Mesenchymal stem cell (in vitro differentiated cells and primary cell): ENCODE data around the gene OR6M1. TPM values are rescaled to one million over a fixed set of nuclear protein-coding genes. Genes with fewer than 3 reads are reported as not detected.

Experiments
- DNase-seq: peaks from one replicate; pipeline ENCODE4 v3.0.0-alpha.2; 2013
- H2AFZ ChIP-seq: one replicate; pipeline ENCODE4 v1.6.1; 2013; ENCODE audit warnings: low read depth, mild to moderate bottlenecking, control low read depth, inconsistent platforms, low read length, moderate library complexity
- H2AK5ac ChIP-seq: 2 replicates; pipeline ENCODE4 v1.6.1; 2013; ENCODE audit warnings: low read length, moderate library complexity, mild to moderate bottlenecking, inconsistent platforms; ENCODE audit not compliant: severe bottlenecking
- H2BK120ac ChIP-seq: one replicate; pipeline ENCODE4 v1.6.1; 2013; ENCODE audit warnings: low read depth, mild to moderate bottlenecking, inconsistent platforms, low read length, moderate library complexity
- H2BK12ac ChIP-seq, 2 experiments: one replicate each; pipeline ENCODE4 v1.6.1; 2013; ENCODE audit warnings: inconsistent platforms in 2 of 2, low read length in 2 of 2, mild to moderate bottlenecking in 2 of 2, moderate library complexity in 2 of 2, control low read depth in 1 of 2
- H2BK15ac ChIP-seq: one replicate; pipeline ENCODE4 v1.6.1; 2013; ENCODE audit warnings: mild to moderate bottlenecking, low read depth, inconsistent platforms; ENCODE audit not compliant: poor library complexity, severe bottlenecking
- H2BK5ac ChIP-seq: 2 replicates; pipeline ENCODE4 v1.6.1; 2013; ENCODE audit warnings: low read depth, mild to moderate bottlenecking, low read length, control low read depth, inconsistent platforms; ENCODE audit not compliant: poor library complexity, severe bottlenecking
- H3K14ac ChIP-seq, 2 experiments: one replicate each; pipeline ENCODE4 v1.6.1; 2013; ENCODE audit warnings: inconsistent platforms in 2 of 2, low read length in 2 of 2, control low read depth in 1 of 2, mild to moderate bottlenecking in 1 of 2, moderate library complexity in 1 of 2
- H3K18ac ChIP-seq, 2 experiments: one replicate each; pipeline ENCODE4 v1.6.1; 2013; ENCODE audit warnings: inconsistent platforms in 2 of 2, low read length in 2 of 2, control low read depth in 1 of 2, low read depth in 1 of 2, mild to moderate bottlenecking in 1 of 2
- H3K23ac ChIP-seq, 2 experiments: one replicate each; pipeline ENCODE4 v1.6.1; 2013; ENCODE audit warnings: inconsistent platforms in 2 of 2, low read length in 2 of 2, mild to moderate bottlenecking in 2 of 2, moderate library complexity in 2 of 2, control low read depth in 1 of 2
- H3K27ac ChIP-seq: 2 replicates; pipeline ENCODE4 v1.5.1; 2013; ENCODE audit warnings: mild to moderate bottlenecking, moderate library complexity, low read length, control low read depth, inconsistent platforms; ENCODE audit not compliant: poor library complexity, severe bottlenecking
- H3K27me3 ChIP-seq, 2 experiments: 2 replicates each; pipeline versions ENCODE4 v1.6.1 to v1.7.0; 2013; ENCODE audit warnings: low read length in 2 of 2, mild to moderate bottlenecking in 2 of 2, moderate library complexity in 2 of 2, control low read depth in 1 of 2, inconsistent platforms in 1 of 2; ENCODE audit not compliant: control insufficient read depth in 1 of 2, insufficient read depth in 1 of 2
- H3K36me3 ChIP-seq, 2 experiments: 2 replicates each; pipeline versions ENCODE4 v1.6.1 to v1.7.0; 2013; ENCODE audit warnings: low read length in 2 of 2, control low read depth in 1 of 2, inconsistent platforms in 1 of 2, low read depth in 1 of 2, mild to moderate bottlenecking in 1 of 2; ENCODE audit not compliant: insufficient read depth in 2 of 2, control insufficient read depth in 1 of 2
- H3K4ac ChIP-seq, 2 experiments: one replicate each; pipeline ENCODE4 v1.6.1; 2013; ENCODE audit warnings: inconsistent platforms in 2 of 2, low read length in 2 of 2, mild to moderate bottlenecking in 2 of 2, moderate library complexity in 2 of 2, control low read depth in 1 of 2, low read depth in 1 of 2
- H3K4me1 ChIP-seq: 2 replicates; pipeline ENCODE4 v1.6.1; 2013; ENCODE audit warnings: low read depth, low read length, control low read depth; ENCODE audit not compliant: control insufficient read depth, insufficient read depth
- H3K4me2 ChIP-seq: 2 replicates; pipeline ENCODE4 v1.6.1; 2013; ENCODE audit warnings: low read length, mild to moderate bottlenecking, inconsistent platforms; ENCODE audit not compliant: poor library complexity, severe bottlenecking
- H3K4me3 ChIP-seq, 2 experiments: 2 replicates each; pipeline versions ENCODE4 v1.5.1 to v1.7.0; 2013; ENCODE audit warnings: low read length in 2 of 2, mild to moderate bottlenecking in 2 of 2, control low read depth in 1 of 2, low read depth in 1 of 2; ENCODE audit not compliant: insufficient read depth in 1 of 2
- H3K79me1 ChIP-seq: replicated peaks from 2 replicates; pipeline ENCODE4 v1.6.1; 2013; ENCODE audit warnings: mild to moderate bottlenecking, control low read depth, low read length, inconsistent platforms; ENCODE audit not compliant: poor library complexity, severe bottlenecking
- H3K9ac ChIP-seq: 2 replicates; pipeline ENCODE4 v1.7.0; 2013; ENCODE audit warnings: mild to moderate bottlenecking, low read length, moderate library complexity
- H3K9me3 ChIP-seq: 2 replicates; pipeline ENCODE4 v1.7.0; 2013; ENCODE audit warnings: mild to moderate bottlenecking, low read length; ENCODE audit not compliant: control insufficient read depth
- H4K8ac ChIP-seq: one replicate; pipeline ENCODE4 v1.6.1; 2013; ENCODE audit warnings: inconsistent platforms, mild to moderate bottlenecking, low read length, moderate library complexity
- H4K91ac ChIP-seq: one replicate; pipeline ENCODE4 v1.6.1; 2013; ENCODE audit warnings: mild to moderate bottlenecking, low read length, inconsistent platforms
- WGBS: methylation state at CpG from one replicate; pipeline ENCODE4 v1.1.7; 2013; ENCODE audit warnings: mixed read lengths; 5-methylcytosine and 5-hydroxymethylcytosine counted together
- small RNA-seq: library from polyadenylated mRNA; stranded (forward); fragments of <200 nt; extraction: miRNeasy Mini kit (QIAGEN cat#:217004); gene quantifications from one replicate; pipeline ENCODE3, GENCODE V24; 2013; ENCODE audit warnings: low read depth

Gene OR6M1

GRCh38 chr11:123757976-123758375, 48.2 kb downstream of the OR6M1 start:
- H3K27me3 ChIP-seq = peaks cover 0 to 6% of the 10 kb centered on the region in 2 experiments
- no peak overlapping the region for H3K23ac ChIP-seq
- no peak overlapping the region for H2BK5ac ChIP-seq
- H3K4me3 ChIP-seq = no peak overlapping the region
- H3K79me1 ChIP-seq = no peaks in the 10 kb centered on the region
- no peak overlapping the region for H3K14ac ChIP-seq
- no peak overlapping the region for H3K4ac ChIP-seq
- H3K27ac ChIP-seq = no peak overlapping the region
- no peak overlapping the region for H2BK12ac ChIP-seq
- H3K36me3 ChIP-seq = no peaks in the 10 kb centered on the region
- no peak overlapping the region for H3K4me2 ChIP-seq
- WGBS = 81% methylated on average over 1 of the region's 3 CpGs
- no peak overlapping the region for H3K18ac ChIP-seq
- H4K8ac ChIP-seq = no peak overlapping the region
- DNase-seq = no peak
- no peak overlapping the region for H2AK5ac ChIP-seq
- H2BK120ac ChIP-seq = no peak overlapping the region
- H4K91ac ChIP-seq = no peak overlapping the region
- no peak overlapping the region for H3K9ac ChIP-seq
- H2AFZ ChIP-seq = no peak overlapping the region
- peaks cover 12% of the 10 kb centered on the region for H3K9me3 ChIP-seq
- H2BK15ac ChIP-seq = no peak overlapping the region
- H3K4me1 ChIP-seq = no peaks in the 10 kb centered on the region

GRCh38 chr11:123755813-123756212, 50.3 kb downstream of the OR6M1 start:
- H2AFZ ChIP-seq = no peak overlapping the region
- H3K27ac ChIP-seq = no peak overlapping the region
- no peak overlapping the region for H3K4me2 ChIP-seq
- no peaks in the 10 kb centered on the region for H3K36me3 ChIP-seq
- no peak overlapping the region for H3K18ac ChIP-seq
- H2BK5ac ChIP-seq = no peak overlapping the region
- H2BK12ac ChIP-seq = no peak overlapping the region
- no peak overlapping the region for H2BK15ac ChIP-seq
- H3K4me1 ChIP-seq = no peaks in the 10 kb centered on the region
- DNase-seq = no peak
- H3K9ac ChIP-seq = no peak overlapping the region
- H3K14ac ChIP-seq = no peak overlapping the region
- H3K23ac ChIP-seq = no peak overlapping the region
- no peak overlapping the region for H4K91ac ChIP-seq
- H3K4ac ChIP-seq = no peak overlapping the region
- H3K79me1 ChIP-seq = no peaks in the 10 kb centered on the region
- H4K8ac ChIP-seq = no peak overlapping the region
- no peak overlapping the region for H3K4me3 ChIP-seq
- H2AK5ac ChIP-seq = no peak overlapping the region
- no peak overlapping the region for H2BK120ac ChIP-seq
- H3K27me3 ChIP-seq = peaks cover 0 to 6% of the 10 kb centered on the region in 2 experiments
- no peaks in the 10 kb centered on the region for H3K9me3 ChIP-seq
- 92% methylated on average over 3 of the region's 3 CpGs for WGBS

Small RNA genes lying within 50 kb of the gene (small RNA-seq; reads per million reads assigned to genes)
- gene RNU1-21P = not detected
